Fibroblast of lung (primary cell): ENCODE results near the gene ADAMTSL1. TPM values are rescaled to one million over a fixed set of nuclear protein-coding genes. Genes with fewer than 3 reads are reported as not detected.

ENCODE experiments used
- DNase-seq, 2 donors: peaks; one replicate each; pipeline versions ENCODE4 v3.0.0 to v3.0.0-alpha.2; 2010; ENCODE audit warnings: low read depth in 2 of 2
- H2AFZ ChIP-seq: 2 replicates; pipeline ENCODE4 v1.5.1; 2012; ENCODE audit warnings: low read length, control low read depth, inconsistent platforms
- H3K27ac ChIP-seq: 2 replicates; pipeline ENCODE4 v1.5.1; 2011; ENCODE audit warnings: low read length, control low read depth; ENCODE audit not compliant: insufficient read depth
- H3K27me3 ChIP-seq: 2 replicates; pipeline ENCODE4 v1.5.1; 2011; ENCODE audit warnings: mild to moderate bottlenecking, low read length; ENCODE audit not compliant: control insufficient read depth, insufficient read depth
- H3K36me3 ChIP-seq: 2 replicates; pipeline ENCODE4 v1.5.1; 2011; ENCODE audit warnings: low read length; ENCODE audit not compliant: control insufficient read depth, insufficient read depth
- H3K4me1 ChIP-seq: 2 replicates; pipeline ENCODE4 v1.5.1; 2011; ENCODE audit warnings: low read length; ENCODE audit not compliant: control insufficient read depth, insufficient read depth; ENCODE audit errors: extremely low read depth
- H3K4me2 ChIP-seq: 2 replicates; pipeline ENCODE4 v1.5.1; 2011; ENCODE audit warnings: low read length, control low read depth; ENCODE audit not compliant: insufficient read depth; ENCODE audit errors: extremely low read depth
- H3K4me3 ChIP-seq, 4 experiments: fragments of 200-600 bp in 1 of 4; sonication (generic) in 1 of 4; replicated peaks in 1 of 4; 2 replicates each; pipeline ENCODE4 v1.5.1; 2011 to 2016; ENCODE audit warnings: low read length in 4 of 4, low read depth in 3 of 4, mild to moderate bottlenecking in 3 of 4, control low read depth in 2 of 4, inconsistent platforms in 1 of 4, mixed read lengths in 1 of 4; ENCODE audit not compliant: insufficient read depth in 1 of 4; ENCODE audit errors: control extremely low read depth in 1 of 4
- H3K79me2 ChIP-seq: 2 replicates; pipeline ENCODE4 v1.5.1; 2012; ENCODE audit warnings: mild to moderate bottlenecking, low read length, inconsistent platforms; ENCODE audit not compliant: control insufficient read depth, insufficient read depth
- H3K9ac ChIP-seq: 2 replicates; pipeline ENCODE4 v1.5.1; 2011; ENCODE audit warnings: mild to moderate bottlenecking, low read length, control low read depth; ENCODE audit not compliant: insufficient read depth
- H3K9me3 ChIP-seq: 2 replicates; pipeline ENCODE4 v1.5.1; 2012; ENCODE audit warnings: low read depth, low read length; ENCODE audit not compliant: control insufficient read depth, insufficient read depth
- H4K20me1 ChIP-seq: 2 replicates; pipeline ENCODE4 v1.5.1; 2011; ENCODE audit warnings: low read length; ENCODE audit not compliant: control insufficient read depth, insufficient read depth; ENCODE audit errors: extremely low read depth
- EZH2 ChIP-seq: IDR thresholded peaks from 2 replicates; pipeline ENCODE4 v1.5.1; 2012; ENCODE audit warnings: low read length, control low read depth, mild to moderate bottlenecking; ENCODE audit errors: missing control alignments
- polyA plus RNA-seq, 2 donors: library from polyadenylated mRNA; depleted of rRNA in 1 of 2; stranded (reverse) in 1 of 2; unstranded in 1 of 2; fragments of >200 nt; gene quantifications; 2 replicates each; pipeline ENCODE4 v1.2.1, GENCODE V29; 2011 to 2012; ENCODE audit warnings: missing spikeins in 1 of 2
- total RNA-seq: library from RNA; depleted of rRNA; stranded (reverse); fragments of >200 nt; gene quantifications from 2 replicates; pipeline ENCODE4 v1.2.1, GENCODE V29; 2014
- TF ChIP-seq, protein P1 (sequence below), 2 donors: IDR thresholded peaks in 1 of 2; conservative IDR thresholded peaks in 1 of 2; 1 replicate in 1 of 2; 2 replicates in 1 of 2; pipeline ENCODE4 v1.5.1; 2011 to 2012; ENCODE audit warnings: low read length in 2 of 2, control low read depth in 1 of 2, inconsistent platforms in 1 of 2, low read depth in 1 of 2, mild to moderate bottlenecking in 1 of 2

Gene ADAMTSL1
- total and polyA plus RNA-seq, 2 donors (not counting 1 experiment from before 2014, with no cell fraction given) = 19.3 to 27.9 TPM

DNA sequence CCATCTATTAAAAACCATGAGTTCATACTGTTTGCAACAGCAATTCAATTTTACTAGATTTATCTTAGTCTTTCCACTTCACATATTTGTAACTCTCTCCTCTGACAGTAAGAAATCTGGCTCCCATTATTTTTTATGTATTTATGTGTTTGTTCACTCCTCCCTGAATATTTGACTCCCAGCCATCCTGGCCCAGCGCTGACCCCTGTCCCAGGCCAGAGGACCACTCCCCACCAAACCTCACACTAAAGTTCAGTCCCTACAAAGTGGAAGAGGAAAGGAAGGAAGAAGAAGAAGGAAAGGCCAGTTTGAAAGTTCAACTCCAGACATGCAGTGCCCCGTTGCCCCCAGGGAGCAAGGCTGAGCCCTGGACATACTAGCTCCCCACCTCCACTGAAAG lies 271.8 kb downstream of the ADAMTSL1 start:
- DNase-seq = no peak
- no peaks in the 10 kb centered on the region for H3K36me3 ChIP-seq

GRCh38 chr9:18746631-18747030 lies 272.7 kb downstream of the ADAMTSL1 start:
- no peaks in the 10 kb centered on the region for H4K20me1 ChIP-seq
- no peaks in the 10 kb centered on the region for H3K9me3 ChIP-seq
- peaks cover 1% of the 10 kb centered on the region for H3K36me3 ChIP-seq
- H2AFZ ChIP-seq = no peak overlapping the region
- H3K4me1 ChIP-seq = peaks cover 3% of the 10 kb centered on the region
- no peak for TF ChIP-seq EZH2
- TF ChIP-seq, protein P1, sequence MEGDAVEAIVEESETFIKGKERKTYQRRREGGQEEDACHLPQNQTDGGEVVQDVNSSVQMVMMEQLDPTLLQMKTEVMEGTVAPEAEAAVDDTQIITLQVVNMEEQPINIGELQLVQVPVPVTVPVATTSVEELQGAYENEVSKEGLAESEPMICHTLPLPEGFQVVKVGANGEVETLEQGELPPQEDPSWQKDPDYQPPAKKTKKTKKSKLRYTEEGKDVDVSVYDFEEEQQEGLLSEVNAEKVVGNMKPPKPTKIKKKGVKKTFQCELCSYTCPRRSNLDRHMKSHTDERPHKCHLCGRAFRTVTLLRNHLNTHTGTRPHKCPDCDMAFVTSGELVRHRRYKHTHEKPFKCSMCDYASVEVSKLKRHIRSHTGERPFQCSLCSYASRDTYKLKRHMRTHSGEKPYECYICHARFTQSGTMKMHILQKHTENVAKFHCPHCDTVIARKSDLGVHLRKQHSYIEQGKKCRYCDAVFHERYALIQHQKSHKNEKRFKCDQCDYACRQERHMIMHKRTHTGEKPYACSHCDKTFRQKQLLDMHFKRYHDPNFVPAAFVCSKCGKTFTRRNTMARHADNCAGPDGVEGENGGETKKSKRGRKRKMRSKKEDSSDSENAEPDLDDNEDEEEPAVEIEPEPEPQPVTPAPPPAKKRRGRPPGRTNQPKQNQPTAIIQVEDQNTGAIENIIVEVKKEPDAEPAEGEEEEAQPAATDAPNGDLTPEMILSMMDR (conservative IDR thresholded peaks at IDR 0.05 in 1 of 2, IDR thresholded peaks at IDR 0.05 in 1 of 2; ENCODE audit: low read depth in 1 of 2, low read length in 2 of 2) = no peak
- H3K27ac ChIP-seq = no peak overlapping the region
- no peak overlapping the region for H3K4me3 ChIP-seq
- H3K27me3 ChIP-seq = no peaks in the 10 kb centered on the region
- DNase-seq = peak in 1 of 2 donors; percentile 4
- H3K9ac ChIP-seq = no peak overlapping the region
- H3K79me2 ChIP-seq = no peaks in the 10 kb centered on the region
- no peak overlapping the region for H3K4me2 ChIP-seq

More for the DNA sequence above, 271.8 kb downstream of the ADAMTSL1 start:
- Histone ChIP-seq H3K9me3 (no peaks in the 10 kb centered on the region), H2AFZ (no peak overlapping the region), H4K20me1 (no peaks in the 10 kb centered on the region), H3K27ac (no peak overlapping the region), H3K9ac (no peak overlapping the region), H3K27me3 (no peaks in the 10 kb centered on the region), H3K4me2 (no peak overlapping the region), H3K4me3 (no peak overlapping the region), H3K79me2 (no peaks in the 10 kb centered on the region), H3K4me1 (peaks cover 3% of the 10 kb centered on the region)
- TF ChIP-seq, protein P1 (conservative IDR thresholded peaks at IDR 0.05 in 1 of 2, IDR thresholded peaks at IDR 0.05 in 1 of 2; ENCODE audit: low read depth in 1 of 2, low read length in 2 of 2) = no peak
- no peak for TF ChIP-seq EZH2

DNA sequence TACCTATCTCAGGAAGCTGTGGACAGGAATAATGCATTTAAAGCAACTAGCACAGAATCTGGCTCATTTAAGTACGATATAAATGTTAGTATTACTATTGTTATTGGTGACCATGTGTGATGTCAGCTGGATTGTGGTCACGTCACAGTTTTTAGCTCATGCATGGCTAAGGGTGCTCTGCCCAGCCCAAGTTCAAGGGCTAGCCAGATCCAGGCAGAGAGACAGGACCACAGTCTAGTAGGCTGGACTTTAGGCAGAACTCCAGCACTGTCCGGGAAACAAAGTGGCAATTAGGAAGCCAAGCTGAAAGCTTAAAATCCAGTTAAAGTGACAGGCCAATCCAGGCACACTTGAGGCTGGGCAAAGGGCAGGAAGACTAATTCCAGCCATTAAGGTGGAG lies 273.6 kb downstream of the ADAMTSL1 start:
- no peak for TF ChIP-seq EZH2
- TF ChIP-seq, protein P1 (conservative IDR thresholded peaks at IDR 0.05 in 1 of 2, IDR thresholded peaks at IDR 0.05 in 1 of 2; ENCODE audit: low read depth in 1 of 2, low read length in 2 of 2) = no peak
- Histone ChIP-seq H3K4me3 (no peak overlapping the region), H3K27ac (no peak overlapping the region), H3K9ac (no peak overlapping the region), H3K27me3 (no peaks in the 10 kb centered on the region), H3K4me2 (no peak overlapping the region), H4K20me1 (no peaks in the 10 kb centered on the region), H3K79me2 (no peaks in the 10 kb centered on the region), H3K9me3 (no peaks in the 10 kb centered on the region), H3K4me1 (peaks cover 3% of the 10 kb centered on the region), H2AFZ (no peak overlapping the region), H3K36me3 (peaks cover 1% of the 10 kb centered on the region)
- peak; percentile 10 to 26 for DNase-seq
